Muscle of leg (tissue), 11 donors: ENCODE measurements around the gene USP34. TPM values are rescaled to one million over a fixed set of nuclear protein-coding genes. Genes with fewer than 3 reads are reported as not detected.
A peak's percentile ranks its signal among the peaks of the same experiment; 100 is the strongest.

ENCODE experiments used
- DNase-seq: peaks from one replicate; pipeline ENCODE4 v3.0.0; 2013
- H3K27ac ChIP-seq: one replicate; pipeline ENCODE4 v1.5.1; 2013; ENCODE audit warnings: mild to moderate bottlenecking, low read length, control low read depth
- H3K27me3 ChIP-seq: one replicate; pipeline ENCODE4 v1.6.1; 2013; ENCODE audit warnings: low read length; ENCODE audit not compliant: control insufficient read depth, insufficient read depth
- H3K36me3 ChIP-seq: one replicate; pipeline ENCODE4 v1.6.1; 2013; ENCODE audit warnings: low read length; ENCODE audit not compliant: control insufficient read depth, insufficient read depth
- H3K4me1 ChIP-seq: one replicate; pipeline ENCODE4 v1.6.1; 2013; ENCODE audit warnings: low read length; ENCODE audit not compliant: control insufficient read depth, insufficient read depth
- H3K4me3 ChIP-seq: one replicate; pipeline ENCODE4 v1.5.1; 2013; ENCODE audit warnings: low read length, control low read depth
- H3K9me3 ChIP-seq: replicated peaks from 2 replicates; pipeline ENCODE4 v1.6.1; 2013; ENCODE audit warnings: low read depth, low read length; ENCODE audit not compliant: control insufficient read depth
- WGBS: methylation state at CpG from one replicate; pipeline ENCODE4 v1.1.5; 2013; ENCODE audit warnings: missing lambda C conversion rate; ENCODE audit not compliant: insufficient coverage; 5-methylcytosine and 5-hydroxymethylcytosine counted together
- polyA plus RNA-seq, 8 donors: library from polyadenylated mRNA; unstranded; fragments of 120-200 nt; gene quantifications; one replicate each; pipeline versions ENCODE4 v1.2.1 to v1.2.3, GENCODE V29; 2013; ENCODE audit warnings: inconsistent platforms in 1 of 8, low replicate concordance in 1 of 8; ENCODE audit not compliant: insufficient read length in 8 of 8, insufficient read depth in 1 of 8
- total RNA-seq: library from RNA; stranded (reverse); fragments of 120-200 nt; gene quantifications from one replicate; pipeline ENCODE4 v1.2.4, GENCODE V29; 2013

Gene USP34
- total and polyA plus RNA-seq, 9 donors = 62.5 to 88.2 (median 77.9) TPM

DNA sequence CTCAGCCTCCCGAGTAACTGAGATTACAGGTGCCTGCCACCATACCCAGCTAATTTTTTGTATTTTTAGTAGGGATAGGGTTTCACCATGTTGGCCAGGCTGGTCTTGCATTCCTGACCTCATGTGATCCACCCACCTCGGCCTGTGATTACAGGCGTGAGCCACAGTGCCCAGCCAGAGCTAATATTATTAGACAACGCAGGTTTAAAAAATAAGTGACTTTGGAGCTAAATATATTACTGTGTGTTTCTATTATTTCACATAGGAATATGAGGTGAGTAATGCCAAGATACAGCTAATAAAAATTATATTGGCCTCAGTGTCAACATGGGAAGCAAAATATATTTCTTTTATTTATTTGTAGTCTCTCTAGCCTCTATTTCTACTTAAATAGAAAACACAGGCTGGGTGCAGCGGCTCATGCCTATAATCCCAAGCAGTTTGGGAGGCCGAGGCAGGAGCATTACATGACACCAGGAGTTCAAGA, 188.7 kb downstream of the USP34 start:
- H3K4me1 ChIP-seq = no peaks in the 10 kb centered on the region

DNA sequence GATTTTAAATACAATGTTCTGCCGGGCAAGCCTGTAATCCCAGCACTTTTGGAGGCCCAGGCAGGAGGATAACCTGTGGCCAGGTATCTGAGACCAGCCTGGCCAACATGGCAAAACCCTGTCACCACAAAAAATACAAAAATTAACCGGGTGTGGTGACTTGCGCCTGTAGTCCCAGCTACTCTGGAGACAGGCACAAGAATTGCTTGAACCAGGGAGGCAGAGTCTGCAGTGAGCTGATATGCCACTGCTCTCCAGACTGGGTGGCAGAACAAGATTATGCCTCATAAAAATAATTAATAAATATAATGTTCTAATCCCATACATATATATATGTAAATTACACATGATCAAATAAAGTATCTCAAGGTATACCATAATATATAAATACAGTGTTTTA, 189.6 kb downstream of the USP34 start:
- no CpG with 5 or more reads among the region's 3 CpGs for WGBS
- Histone ChIP-seq H3K27ac (no peak overlapping the region), H3K36me3 (peaks cover 19% of the 10 kb centered on the region)

More for the DNA sequence above, 188.7 kb downstream of the USP34 start:
- no peak for DNase-seq
- Histone ChIP-seq H3K27me3 (no peaks in the 10 kb centered on the region), H3K27ac (no peak overlapping the region), H3K4me3 (no peak overlapping the region), H3K9me3 (no peaks in the 10 kb centered on the region), H3K36me3 (peaks cover 18% of the 10 kb centered on the region)
- 97% methylated on average over 4 of the region's 6 CpGs for WGBS

DNA sequence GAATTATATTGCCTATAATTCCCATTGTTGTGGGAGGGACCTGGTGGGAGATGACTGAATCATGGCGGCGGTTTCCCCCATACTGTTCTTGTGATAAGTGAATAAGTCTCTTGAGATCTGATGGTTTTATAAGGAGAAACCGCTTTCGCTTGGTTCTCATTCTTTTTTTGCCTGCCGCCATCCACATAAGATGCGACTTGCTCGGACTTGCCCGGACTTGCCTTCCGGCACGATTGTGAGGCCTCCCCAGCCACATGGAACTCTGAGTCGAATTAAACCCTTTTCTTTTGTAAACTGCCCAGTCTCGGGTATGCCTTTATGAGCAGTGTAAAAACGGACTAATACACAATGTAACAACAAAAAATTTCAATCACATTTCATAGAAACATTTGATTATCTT, 193.1 kb downstream of the USP34 start:
- 97% methylated on average over 8 of the region's 13 CpGs for WGBS
- no peak for DNase-seq
- H3K4me3 ChIP-seq = no peak overlapping the region
- H3K4me1 ChIP-seq = no peaks in the 10 kb centered on the region
- no peaks in the 10 kb centered on the region for H3K9me3 ChIP-seq
- no peaks in the 10 kb centered on the region for H3K27me3 ChIP-seq
- no peak overlapping the region for H3K27ac ChIP-seq
- H3K36me3 ChIP-seq = peaks cover 20% of the 10 kb centered on the region

More for the DNA sequence above, 189.6 kb downstream of the USP34 start:
- H3K4me3 ChIP-seq = no peak overlapping the region
- no peaks in the 10 kb centered on the region for H3K27me3 ChIP-seq
- no peaks in the 10 kb centered on the region for H3K9me3 ChIP-seq
- DNase-seq = no peak
- H3K4me1 ChIP-seq = no peaks in the 10 kb centered on the region

DNA sequence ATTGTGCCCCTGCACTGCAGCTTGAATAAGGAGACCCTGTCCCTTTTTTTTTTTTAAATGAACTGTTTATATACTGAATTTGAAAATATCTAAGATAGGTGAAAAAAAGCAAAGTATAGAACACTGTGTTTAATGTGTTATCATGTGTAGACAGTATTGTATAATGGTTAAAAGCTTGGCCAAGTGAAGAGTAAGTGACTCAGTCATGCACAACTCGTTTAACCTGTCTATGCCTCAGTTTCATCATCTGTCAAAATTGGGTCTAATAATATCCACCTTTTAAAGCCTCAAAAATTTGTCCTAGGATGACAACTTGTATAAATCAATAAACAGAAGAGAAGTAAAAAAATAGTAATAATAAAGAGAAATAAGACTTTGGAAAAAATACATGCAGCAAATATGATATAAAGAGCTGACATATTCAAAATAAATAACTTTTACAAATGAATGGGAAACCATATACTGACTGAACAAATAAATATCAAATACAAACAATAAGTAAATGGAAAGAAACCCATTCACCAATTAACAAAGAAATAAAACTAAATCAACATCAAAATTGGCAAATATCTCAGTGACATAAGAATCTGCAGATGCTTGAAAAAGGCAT, 195.2 kb downstream of the USP34 start:
- Histone ChIP-seq H3K9me3 (no peaks in the 10 kb centered on the region), H3K27me3 (no peaks in the 10 kb centered on the region), H3K27ac (no peak overlapping the region), H3K36me3 (peaks cover 19% of the 10 kb centered on the region), H3K4me1 (no peaks in the 10 kb centered on the region), H3K4me3 (no peak overlapping the region)
- no CpG with 5 or more reads among the region's 1 CpG for WGBS
- no peak for DNase-seq

DNA sequence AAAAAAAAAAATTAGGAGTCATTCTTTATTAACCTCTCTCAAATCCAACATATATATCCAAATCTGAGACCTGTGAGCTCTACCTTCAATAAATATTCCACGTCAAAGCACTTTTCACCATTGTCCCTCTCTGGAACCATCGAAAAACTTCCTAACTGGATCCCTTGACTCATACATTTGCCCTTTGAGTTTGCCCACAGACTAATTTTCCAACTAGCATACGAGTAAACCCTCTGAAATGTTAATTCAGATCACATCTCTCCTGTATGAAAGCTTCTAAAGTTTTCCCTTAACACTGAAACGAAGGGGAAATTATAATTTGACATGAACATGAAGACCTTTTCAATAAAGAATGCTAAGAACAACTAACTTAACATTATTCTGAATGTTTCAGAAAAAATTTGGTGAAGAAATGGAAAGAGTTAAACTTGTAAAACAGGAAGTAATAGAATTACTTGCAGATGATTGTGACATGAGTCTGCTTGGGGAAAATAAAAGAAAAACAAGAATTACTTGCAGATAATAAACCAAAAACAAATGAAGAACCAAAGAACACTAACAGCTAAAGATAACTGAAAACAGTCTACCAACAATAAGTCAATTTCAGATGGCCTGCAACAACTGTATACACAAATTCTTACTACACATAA, 198.3 kb downstream of the USP34 start:
- Histone ChIP-seq H3K9me3 (no peaks in the 10 kb centered on the region), H3K27ac (no peak overlapping the region), H3K4me1 (no peaks in the 10 kb centered on the region), H3K4me3 (no peak overlapping the region), H3K27me3 (no peaks in the 10 kb centered on the region), H3K36me3 (peaks cover 23% of the 10 kb centered on the region)
- 96% methylated on average over 2 of the region's 4 CpGs for whole genome bisulfite sequencing
- no peak for DNase-seq

DNA sequence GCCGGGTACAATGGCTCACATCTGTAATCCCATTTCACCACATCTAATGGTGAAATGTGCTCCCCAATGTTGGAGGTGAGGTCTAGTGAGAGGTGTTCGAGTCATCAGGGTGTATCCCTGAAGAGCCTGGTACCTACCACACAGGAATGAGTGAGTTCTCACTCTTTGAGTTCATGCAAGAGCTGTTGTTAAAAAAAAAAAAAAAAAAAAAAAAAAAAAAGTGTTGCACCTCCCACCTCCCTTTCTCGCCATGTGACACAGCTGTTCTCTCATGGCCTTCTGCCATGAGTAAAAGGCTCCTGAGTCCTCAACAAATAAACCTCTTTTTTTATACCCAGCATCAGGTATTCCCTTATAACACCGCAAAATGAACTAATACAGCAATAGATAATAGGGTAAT, 202.6 kb downstream of the USP34 start:
- H3K4me3 ChIP-seq = no peak overlapping the region
- H3K9me3 ChIP-seq = no peaks in the 10 kb centered on the region
- H3K36me3 ChIP-seq = peaks cover 21% of the 10 kb centered on the region
- WGBS = no CpG with 5 or more reads among the region's 4 CpGs
- DNase-seq = peak; percentile 8
- H3K27ac ChIP-seq = no peak overlapping the region
- H3K27me3 ChIP-seq = no peaks in the 10 kb centered on the region
- H3K4me1 ChIP-seq = no peaks in the 10 kb centered on the region

DNA sequence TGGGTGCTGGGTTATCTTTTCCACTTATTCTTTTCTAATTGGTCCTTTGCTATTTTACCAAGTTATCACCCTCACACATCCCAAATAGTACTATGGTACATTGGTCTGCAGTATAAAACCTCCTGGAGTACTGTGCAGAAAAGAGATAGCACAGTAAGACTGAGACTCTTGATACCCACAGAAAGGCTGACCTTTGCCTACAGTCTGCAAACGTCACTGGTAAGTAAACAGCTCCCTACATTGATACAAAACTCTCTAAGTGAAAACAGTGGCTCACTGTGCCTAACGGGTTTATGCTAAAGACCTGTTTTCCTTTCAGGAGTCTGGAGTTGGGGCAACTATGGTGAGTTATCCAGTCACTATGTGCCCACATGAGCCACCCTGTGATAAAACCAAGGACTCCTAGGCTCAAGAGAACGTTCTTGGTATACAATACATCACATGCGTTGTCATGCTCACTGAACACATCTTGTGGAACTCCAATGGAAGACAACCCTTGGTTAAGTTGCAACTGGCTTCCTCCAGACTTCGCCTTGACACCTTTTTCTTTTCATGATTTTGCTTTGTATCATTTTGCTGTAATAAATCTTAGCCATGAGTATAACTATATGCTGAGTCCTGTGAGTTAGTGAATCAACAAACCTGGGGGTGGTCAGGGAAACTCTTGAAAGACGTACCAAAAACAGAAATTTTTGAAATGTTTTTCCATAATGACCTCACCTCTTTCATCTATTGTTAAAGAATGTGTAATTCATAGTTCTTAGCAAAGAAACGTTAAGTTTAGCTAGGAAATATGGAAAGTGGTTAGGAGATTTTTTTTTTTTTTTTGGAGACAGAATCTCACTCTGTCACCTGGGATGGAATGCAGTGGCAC, 204.0 kb downstream of the USP34 start:
- no peak overlapping the region for H3K4me3 ChIP-seq
- DNase-seq = no peak
- peaks cover 21% of the 10 kb centered on the region for H3K36me3 ChIP-seq
- WGBS = 100% methylated on average over 1 of the region's 7 CpGs
- H3K27me3 ChIP-seq = no peaks in the 10 kb centered on the region
- no peak overlapping the region for H3K27ac ChIP-seq
- no peaks in the 10 kb centered on the region for H3K9me3 ChIP-seq
- H3K4me1 ChIP-seq = no peaks in the 10 kb centered on the region

GRCh38 chr2:61263830-61264229, 207.1 kb downstream of the USP34 start:
- WGBS = no CpG with 5 or more reads among the region's 2 CpGs
- Histone ChIP-seq H3K4me1 (no peaks in the 10 kb centered on the region), H3K4me3 (no peak overlapping the region), H3K36me3 (peaks cover 15% of the 10 kb centered on the region), H3K9me3 (no peaks in the 10 kb centered on the region), H3K27me3 (no peaks in the 10 kb centered on the region), H3K27ac (no peak overlapping the region)
- DNase-seq = no peak

DNA sequence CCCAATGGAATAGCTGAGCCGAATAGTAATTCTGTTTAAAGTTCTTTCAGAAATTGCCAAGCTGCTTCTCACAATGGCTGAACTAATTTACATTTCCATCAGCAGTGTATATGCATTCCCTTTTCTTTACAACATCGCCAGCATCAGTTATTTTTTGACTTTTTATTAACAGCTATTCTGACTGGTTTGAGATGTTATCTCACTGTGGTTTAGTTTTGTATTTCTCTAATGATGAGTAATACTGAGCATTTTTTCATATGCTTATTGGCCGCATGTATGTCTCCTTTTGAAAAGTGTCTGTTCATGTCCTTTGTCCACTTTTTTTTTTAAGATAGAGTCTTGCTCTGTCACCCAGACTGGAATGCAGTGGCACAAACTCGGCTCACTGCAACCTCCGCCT, 208.2 kb downstream of the USP34 start:
- Histone ChIP-seq H3K36me3 (peaks cover 18% of the 10 kb centered on the region), H3K4me1 (no peaks in the 10 kb centered on the region)

DNA sequence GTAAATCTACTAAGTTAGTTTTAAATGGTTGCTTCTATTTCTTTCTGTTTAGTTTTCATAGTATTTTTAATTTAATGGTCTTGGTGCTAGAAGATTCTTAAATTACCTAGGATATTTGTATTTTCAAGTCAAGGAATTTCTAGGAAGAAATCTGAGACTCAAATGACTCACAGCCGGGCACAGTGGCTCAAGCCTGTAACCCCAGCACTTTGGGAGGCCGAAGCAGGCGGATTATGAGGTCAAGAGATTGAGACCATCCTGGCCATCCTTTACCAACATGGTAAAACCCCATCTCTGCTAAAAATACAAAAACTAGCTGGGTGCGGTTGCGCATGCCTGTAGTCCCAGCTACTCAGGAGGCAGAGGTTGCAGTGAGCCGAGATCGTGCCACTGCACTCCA, 213.4 kb downstream of the USP34 start:
- Histone ChIP-seq H3K4me3 (no peak overlapping the region), H3K9me3 (no peaks in the 10 kb centered on the region), H3K27me3 (no peaks in the 10 kb centered on the region), H3K36me3 (peaks cover 23% of the 10 kb centered on the region), H3K4me1 (no peaks in the 10 kb centered on the region), H3K27ac (no peak overlapping the region)
- WGBS = 100% methylated on average over 5 of the region's 7 CpGs
- DNase-seq = no peak

More for the DNA sequence above, 208.2 kb downstream of the USP34 start:
- Histone ChIP-seq H3K27ac (no peak overlapping the region), H3K27me3 (no peaks in the 10 kb centered on the region), H3K9me3 (no peaks in the 10 kb centered on the region), H3K4me3 (no peak overlapping the region)
- no peak for DNase-seq
- 100% methylated on average over 1 of the region's 5 CpGs for whole genome bisulfite sequencing
